ENCODE results near the gene METTL18.

GRCh38 chr1:169802888-169803287 lies 8.2 kb upstream of the METTL18 start:
- TF ChIP-seq, protein P1, sequence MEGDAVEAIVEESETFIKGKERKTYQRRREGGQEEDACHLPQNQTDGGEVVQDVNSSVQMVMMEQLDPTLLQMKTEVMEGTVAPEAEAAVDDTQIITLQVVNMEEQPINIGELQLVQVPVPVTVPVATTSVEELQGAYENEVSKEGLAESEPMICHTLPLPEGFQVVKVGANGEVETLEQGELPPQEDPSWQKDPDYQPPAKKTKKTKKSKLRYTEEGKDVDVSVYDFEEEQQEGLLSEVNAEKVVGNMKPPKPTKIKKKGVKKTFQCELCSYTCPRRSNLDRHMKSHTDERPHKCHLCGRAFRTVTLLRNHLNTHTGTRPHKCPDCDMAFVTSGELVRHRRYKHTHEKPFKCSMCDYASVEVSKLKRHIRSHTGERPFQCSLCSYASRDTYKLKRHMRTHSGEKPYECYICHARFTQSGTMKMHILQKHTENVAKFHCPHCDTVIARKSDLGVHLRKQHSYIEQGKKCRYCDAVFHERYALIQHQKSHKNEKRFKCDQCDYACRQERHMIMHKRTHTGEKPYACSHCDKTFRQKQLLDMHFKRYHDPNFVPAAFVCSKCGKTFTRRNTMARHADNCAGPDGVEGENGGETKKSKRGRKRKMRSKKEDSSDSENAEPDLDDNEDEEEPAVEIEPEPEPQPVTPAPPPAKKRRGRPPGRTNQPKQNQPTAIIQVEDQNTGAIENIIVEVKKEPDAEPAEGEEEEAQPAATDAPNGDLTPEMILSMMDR (IDR thresholded peaks at IDR 0.05): no peak
- TF ChIP-seq EZH2 (IDR thresholded peaks at IDR 0.05) (no peak), EZH2phosphoT487 (IDR thresholded peaks at IDR 0.05) (no peak)
